Ectodermal cell (in vitro differentiated cells): ENCODE measurements around the gene GABRB2.

Experiments used
- H3K27ac ChIP-seq: 2 replicates; pipeline ENCODE4 v1.7.0; 2013; ENCODE audit warnings: mild to moderate bottlenecking, low read depth, low read length; ENCODE audit not compliant: insufficient read depth, poor library complexity, severe bottlenecking
- H3K27me3 ChIP-seq: 2 replicates; pipeline ENCODE4 v1.7.0; 2013; ENCODE audit warnings: mild to moderate bottlenecking, low read length; ENCODE audit not compliant: insufficient read depth, control insufficient read depth, poor library complexity, severe bottlenecking
- H3K36me3 ChIP-seq: one replicate; pipeline ENCODE4 v1.7.0; 2013; ENCODE audit warnings: low read length; ENCODE audit not compliant: control insufficient read depth, insufficient read depth
- H3K4me1 ChIP-seq: one replicate; pipeline ENCODE4 v1.7.0; 2013; ENCODE audit warnings: low read length; ENCODE audit not compliant: control insufficient read depth, insufficient read depth
- H3K4me3 ChIP-seq: 2 replicates; pipeline ENCODE4 v1.7.0; 2013; ENCODE audit warnings: low read depth, low read length, control low read depth; ENCODE audit not compliant: insufficient read depth
- H3K9me3 ChIP-seq: 2 replicates; pipeline ENCODE4 v1.7.0; 2013; ENCODE audit warnings: mild to moderate bottlenecking, low read length, moderate library complexity; ENCODE audit not compliant: control insufficient read depth
- WGBS, 2 experiments: methylation state at CpG; one replicate each; pipeline ENCODE4 v1.1.7; 2013; ENCODE audit warnings: missing lambda C conversion rate in 2 of 2; 5-methylcytosine and 5-hydroxymethylcytosine counted together

The GABRB2 gene

GRCh38 chr5:161372682-161373344 lies 173.7 kb downstream of the GABRB2 start:
- Histone ChIP-seq H3K27ac (no peak overlapping the region), H3K4me1 (peaks cover 19% of the 10 kb centered on the region), H3K9me3 (no peaks in the 10 kb centered on the region), H3K4me3 (no peak overlapping the region), H3K36me3 (no peaks in the 10 kb centered on the region), H3K27me3 (no peaks in the 10 kb centered on the region)
- 65 to 69% methylated on average over 2 of the region's 2 CpGs for WGBS, 2 experiments

- no peaks in the 10 kb centered on the region for H3K9me3 ChIP-seq
- H3K27ac ChIP-seq, result no peak overlapping the region
- H3K4me1 ChIP-seq, result peaks cover 19% of the 10 kb centered on the region
- 18 to 21% methylated on average over 3 of the region's 3 CpGs for WGBS, 2 experiments
- H3K36me3 ChIP-seq, result no peaks in the 10 kb centered on the region
- H3K4me3 ChIP-seq, result no peak overlapping the region
- no peaks in the 10 kb centered on the region for H3K27me3 ChIP-seq
These were observed 177.5 kb downstream of the GABRB2 start for GRCh38 chr5:161369022-161369421.

- Histone ChIP-seq H3K36me3 (no peaks in the 10 kb centered on the region), H3K4me3 (no peak overlapping the region), H3K4me1 (no peaks in the 10 kb centered on the region), H3K27ac (no peak overlapping the region), H3K9me3 (no peaks in the 10 kb centered on the region), H3K27me3 (no peaks in the 10 kb centered on the region)
- 94 to 96% methylated on average over 2 of the region's 2 CpGs for WGBS, 2 experiments
These were observed 188.1 kb downstream of the GABRB2 start for GRCh38 chr5:161358446-161358845.

- H3K4me1 ChIP-seq, result no peaks in the 10 kb centered on the region
These were observed 202.3 kb downstream of the GABRB2 start for GRCh38 chr5:161344234-161344633.

GRCh38 chr5:161342886-161343285 lies 203.6 kb downstream of the GABRB2 start:
- H3K27me3 ChIP-seq, result no peaks in the 10 kb centered on the region
- no peak overlapping the region for H3K4me3 ChIP-seq
- H3K36me3 ChIP-seq, result no peaks in the 10 kb centered on the region
- H3K27ac ChIP-seq, result no peak overlapping the region
- H3K9me3 ChIP-seq, result no peaks in the 10 kb centered on the region
- no peaks in the 10 kb centered on the region for H3K4me1 ChIP-seq
- 84 to 87% methylated on average over 5 of the region's 5 CpGs for WGBS, 2 experiments

More at GRCh38 chr5:161344234-161344633, 202.3 kb downstream of the GABRB2 start:
- no peaks in the 10 kb centered on the region for H3K36me3 ChIP-seq
- no peak overlapping the region for H3K4me3 ChIP-seq
- no peak overlapping the region for H3K27ac ChIP-seq
- WGBS, 2 experiments, result 95 to 98% methylated on average over 1 to 2 of the region's 2 CpGs
- no peaks in the 10 kb centered on the region for H3K27me3 ChIP-seq
- no peaks in the 10 kb centered on the region for H3K9me3 ChIP-seq

- H3K27ac ChIP-seq, result no peak overlapping the region
- H3K36me3 ChIP-seq, result no peaks in the 10 kb centered on the region
- no peaks in the 10 kb centered on the region for H3K9me3 ChIP-seq
- WGBS, 2 experiments, result 91 to 100% methylated on average over 1 to 3 of the region's 3 CpGs
- no peaks in the 10 kb centered on the region for H3K27me3 ChIP-seq
- H3K4me3 ChIP-seq, result no peak overlapping the region
- H3K4me1 ChIP-seq, result peaks cover 9% of the 10 kb centered on the region
These were observed 206.5 kb downstream of the GABRB2 start for GRCh38 chr5:161340012-161340411.

- Histone ChIP-seq H3K9me3 (no peaks in the 10 kb centered on the region), H3K27me3 (no peaks in the 10 kb centered on the region), H3K27ac (no peak overlapping the region), H3K4me3 (no peak overlapping the region), H3K4me1 (peaks cover 22% of the 10 kb centered on the region), H3K36me3 (no peaks in the 10 kb centered on the region)
- 37 to 51% methylated on average over 3 of the region's 3 CpGs for WGBS, 2 experiments
These were observed 213.2 kb downstream of the GABRB2 start for GRCh38 chr5:161333194-161333880.

- WGBS, 2 experiments, result 96 to 98% methylated on average over 2 to 3 of the region's 3 CpGs
These were observed 214.2 kb downstream of the GABRB2 start for GRCh38 chr5:161332343-161332742.

GRCh38 chr5:161314033-161314432 lies 232.5 kb downstream of the GABRB2 start:
- Histone ChIP-seq H3K36me3 (no peaks in the 10 kb centered on the region), H3K4me3 (no peak overlapping the region), H3K9me3 (no peaks in the 10 kb centered on the region), H3K27me3 (no peaks in the 10 kb centered on the region), H3K4me1 (no peaks in the 10 kb centered on the region), H3K27ac (no peak overlapping the region)
- WGBS, 2 experiments, result 89 to 91% methylated on average over 3 of the region's 3 CpGs

More at GRCh38 chr5:161332343-161332742, 214.2 kb downstream of the GABRB2 start:
- H3K36me3 ChIP-seq, result no peaks in the 10 kb centered on the region
- H3K4me3 ChIP-seq, result no peak overlapping the region
- H3K27me3 ChIP-seq, result no peaks in the 10 kb centered on the region
- H3K4me1 ChIP-seq, result peaks cover 27% of the 10 kb centered on the region
- H3K9me3 ChIP-seq, result no peaks in the 10 kb centered on the region
- H3K27ac ChIP-seq, result no peak overlapping the region

- H3K36me3 ChIP-seq, result no peaks in the 10 kb centered on the region
- no peaks in the 10 kb centered on the region for H3K27me3 ChIP-seq
- no peak overlapping the region for H3K27ac ChIP-seq
- no peak overlapping the region for H3K4me3 ChIP-seq
- H3K4me1 ChIP-seq, result no peaks in the 10 kb centered on the region
- WGBS, 2 experiments, result 93 to 95% methylated on average over 5 of the region's 5 CpGs
- H3K9me3 ChIP-seq, result no peaks in the 10 kb centered on the region
These were observed 233.6 kb downstream of the GABRB2 start for GRCh38 chr5:161312882-161313281.
